B cell (primary cell): ENCODE data around the gene PIPOX. TPM values are rescaled to one million over a fixed set of nuclear protein-coding genes. Genes with fewer than 3 reads are reported as not detected.

ENCODE experiments used
- ATAC-seq: fragments of 200-7000 bp; cut with Tn5 transposase; one replicate; pipeline ENCODE4 v1.10.0; 2021; ENCODE audit warnings: low read depth, mild to moderate bottlenecking, moderate number of reproducible peaks, moderate library complexity
- CTCF ChIA-PET: fragments of 350-600 bp; sonication (Branson Sonifier 250); formaldehyde crosslinking; loops from one replicate; lab custom pipeline; 2021; ENCODE audit warnings: antibody characterized with exemption, inconsistent platforms; lab: Charles Lee
- POLR2A ChIA-PET: fragments of 350-600 bp; sonication (Branson Sonifier 250); formaldehyde crosslinking; loops from one replicate; lab custom pipeline; 2021; ENCODE audit warnings: antibody characterized with exemption; lab: Charles Lee
- DNase-seq: peaks from one replicate; pipeline ENCODE4 v3.0.0; 2013
- H2AFZ ChIP-seq: 2 replicates; pipeline ENCODE4 v1.6.1; 2012; ENCODE audit warnings: mild to moderate bottlenecking, low read depth, low read length; ENCODE audit not compliant: insufficient read depth, poor library complexity, severe bottlenecking
- H3K27ac ChIP-seq, 2 donors: 1 replicate in 1 of 2; 2 replicates in 1 of 2; pipeline ENCODE4 v1.5.1; 2012 to 2013; ENCODE audit warnings: low read length in 2 of 2, mild to moderate bottlenecking in 2 of 2, moderate library complexity in 1 of 2
- H3K27me3 ChIP-seq, 4 experiments: fragments of 200-600 bp in 1 of 4; sonication (generic) in 1 of 4; replicated peaks in 1 of 4; 1 replicate in 2 of 4; 2 replicates in 2 of 4; pipeline versions ENCODE4 v1.6.1 to v1.7.0; 2013 to 2016; ENCODE audit warnings: low read length in 3 of 4, mild to moderate bottlenecking in 2 of 4, mixed read lengths in 1 of 4, moderate library complexity in 1 of 4; ENCODE audit not compliant: insufficient read depth in 4 of 4, control insufficient read depth in 3 of 4; ENCODE audit errors: control extremely low read depth in 1 of 4
- H3K36me3 ChIP-seq, 2 experiments: replicated peaks in 1 of 2; 1 replicate in 1 of 2; 2 replicates in 1 of 2; pipeline versions ENCODE4 v1.6.1 to v1.7.1; 2013; ENCODE audit warnings: low read length in 1 of 2; ENCODE audit not compliant: insufficient read depth in 2 of 2, control insufficient read depth in 1 of 2; ENCODE audit errors: control extremely low read depth in 1 of 2, extremely low read depth in 1 of 2
- H3K4me1 ChIP-seq, 2 donors: fragments of 200-600 bp in 1 of 2; sonication (generic) in 1 of 2; 1 replicate in 1 of 2; 2 replicates in 1 of 2; pipeline versions ENCODE4 v1.5.1 to v1.6.1; 2013 to 2017; ENCODE audit warnings: low read length in 2 of 2; ENCODE audit not compliant: control insufficient read depth in 2 of 2, insufficient read depth in 2 of 2
- H3K4me2 ChIP-seq: replicated peaks from 2 replicates; pipeline ENCODE3; 2012; ENCODE audit warnings: mild to moderate bottlenecking, low read depth, low read length; ENCODE audit not compliant: poor library complexity, severe bottlenecking
- H3K4me3 ChIP-seq, 5 experiments: fragments of 200-600 bp in 1 of 5; sonication (generic) in 1 of 5; 1 replicate in 3 of 5; 2 replicates in 2 of 5; pipeline versions ENCODE4 v1.5.1 to v1.7.0; 2011 to 2016; ENCODE audit warnings: low read length in 4 of 5, mild to moderate bottlenecking in 4 of 5, low read depth in 2 of 5, control low read depth in 1 of 5, moderate library complexity in 1 of 5; ENCODE audit not compliant: insufficient read depth in 1 of 5; ENCODE audit errors: control extremely low read depth in 1 of 5, extremely low read depth in 1 of 5
- H3K79me2 ChIP-seq: fragments of 200-600 bp; sonication (generic); one replicate; pipeline ENCODE4 v1.6.0; 2016; ENCODE audit warnings: low read length; ENCODE audit not compliant: control insufficient read depth, insufficient read depth
- H3K9ac ChIP-seq: fragments of 200-600 bp; sonication (generic); 2 replicates; pipeline ENCODE4 v1.6.1; 2017; ENCODE audit warnings: mild to moderate bottlenecking, low read length, moderate library complexity
- H3K9me3 ChIP-seq, 3 donors: one replicate each; pipeline versions ENCODE4 v1.6.1 to v1.7.1; 2013; ENCODE audit warnings: low read length in 2 of 3; ENCODE audit not compliant: control insufficient read depth in 2 of 3, insufficient read depth in 1 of 3; ENCODE audit errors: control extremely low read depth in 1 of 3
- H4K20me1 ChIP-seq: 2 replicates; pipeline ENCODE4 v1.6.0; 2012; ENCODE audit warnings: mild to moderate bottlenecking, low read length; ENCODE audit not compliant: insufficient read depth, control insufficient read depth, poor library complexity, severe bottlenecking
- H3K27ac Mint-ChIP-seq: one replicate; pipeline ENCODE4 v1.8.0; 2021; ENCODE audit warnings: mixed read lengths
- H3K27me3 Mint-ChIP-seq: one replicate; pipeline ENCODE4 v1.8.0; 2021; ENCODE audit warnings: mixed read lengths
- H3K4me1 Mint-ChIP-seq: one replicate; pipeline ENCODE4 v1.8.0; 2021; ENCODE audit warnings: mixed read lengths
- H3K4me3 Mint-ChIP-seq: one replicate; pipeline ENCODE4 v1.8.0; 2021; ENCODE audit warnings: mixed read lengths
- H3K9me3 Mint-ChIP-seq: one replicate; pipeline ENCODE4 v1.8.0; 2022; ENCODE audit warnings: mixed read lengths; ENCODE audit not compliant: insufficient read depth
- CTCF ChIP-seq: fragments of 200-600 bp; IDR thresholded peaks from one replicate; pipeline ENCODE4 v1.8.0; 2022; ENCODE audit warnings: antibody characterized with exemption, mild to moderate bottlenecking
- EZH2 ChIP-seq: IDR thresholded peaks from 2 replicates; pipeline ENCODE4 v1.6.1; 2012; ENCODE audit warnings: borderline replicate concordance, low read depth, mild to moderate bottlenecking, moderate library complexity, low read length; ENCODE audit not compliant: insufficient read depth, poor library complexity, severe bottlenecking
- WGBS: methylation state at CpG from one replicate; pipeline ENCODE4 v1.1.5; 2013; ENCODE audit warnings: missing lambda C conversion rate; ENCODE audit not compliant: insufficient coverage; 5-methylcytosine and 5-hydroxymethylcytosine counted together
- intact Hi-C: fragments of 100-400 bp; cut with micrococcal nuclease; formaldehyde crosslinking; loops from one replicate; pipeline ENCODE4 v1.10.0; 2022
- polyA plus RNA-seq: library from polyadenylated mRNA; depleted of rRNA; stranded (reverse); fragments of >200 nt; gene quantifications from 2 replicates; pipeline ENCODE4 v1.2.3, GENCODE V29; 2012
- total RNA-seq, 2 donors: library from RNA; stranded (reverse); fragments of 120-200 nt in 1 of 2; gene quantifications; 1 replicate in 1 of 2; 2 replicates in 1 of 2; pipeline versions ENCODE4 v1.2.3 to v1.2.4, GENCODE V29; 2013 to 2022

Gene PIPOX
- total and polyA plus RNA-seq, 2 donors (not counting 1 experiment from before 2014, with no cell fraction given) = 0.95 to 15.0 TPM

- intact Hi-C loops = no loop called here
- no peak overlapping the region for H3K27ac ChIP-seq
These were observed 48.0 kb downstream of the PIPOX start for GRCh38 chr17:29090750-29091605.

More at GRCh38 chr17:29090750-29091605, 48.0 kb downstream of the PIPOX start:
- ChIA-PET POLR2A (no interaction called here), CTCF (interaction anchor here (1.2 to 5.4 kb wide), 2 partner anchors 26 to 54 kb away, joined by 4 to 29 read pairs; no protein-coding TSS in a partner anchor)
- TF ChIP-seq EZH2 (no peak), CTCF (no peak)
- H2AFZ ChIP-seq = no peak overlapping the region
- H3K9ac ChIP-seq = no peak overlapping the region
- no peak for ATAC-seq
- H4K20me1 ChIP-seq = no peaks in the 10 kb centered on the region
- Mint-ChIP-seq H3K4me3 (no peak overlapping the region), H3K9me3 (no peaks in the 10 kb centered on the region), H3K27ac (no peak overlapping the region), H3K4me1 (no peaks in the 10 kb centered on the region), H3K27me3 (no peaks in the 10 kb centered on the region)
- H3K4me1 ChIP-seq = no peaks in the 10 kb centered on the region
- H3K9me3 ChIP-seq = no peaks in the 10 kb centered on the region
- H3K4me2 ChIP-seq = no peak overlapping the region
- 94% methylated on average over 9 of the region's 12 CpGs for WGBS
- H3K36me3 ChIP-seq = peaks cover 0 to 90% of the 10 kb centered on the region in 2 experiments
- H3K27me3 ChIP-seq = no peaks in the 10 kb centered on the region
- peaks cover 3% of the 10 kb centered on the region for H3K79me2 ChIP-seq
- H3K4me3 ChIP-seq = no peak overlapping the region
- DNase-seq = no peak
